Lower leg skin (tissue), 4 donors: Measurements from ENCODE around the gene NBEA. TPM values are rescaled to one million over a fixed set of nuclear protein-coding genes. Genes with fewer than 3 reads are reported as not detected.
"Not testable (repeated sequence)": the region's sequence is repeated elsewhere in the genome, so short reads cannot be mapped to it uniquely, and the experiment has no call there.

Source experiments
- DNase-seq, 2 donors: peaks; one replicate each; pipeline ENCODE4 v3.0.0-alpha.2; 2019; ENCODE audit warnings: low spot score in 2 of 2
- H3K4me3 ChIP-seq: fragments of 200-600 bp; sonication (generic); 2 replicates; pipeline ENCODE4 v1.5.1; 2017; ENCODE audit warnings: mild to moderate bottlenecking, low read depth; ENCODE audit not compliant: poor library complexity, severe bottlenecking
- CTCF ChIP-seq, 3 donors: fragments of 450-650 bp; IDR thresholded peaks; one replicate each; pipeline ENCODE4 v1.5.1; 2016; ENCODE audit warnings: antibody characterized with exemption in 3 of 3, mild to moderate bottlenecking in 3 of 3, moderate library complexity in 2 of 3
- POLR2A ChIP-seq, 2 donors: fragments of 450-650 bp; IDR thresholded peaks; one replicate each; pipeline ENCODE4 v1.6.1; 2016 to 2017; ENCODE audit warnings: antibody characterized with exemption in 2 of 2, mild to moderate bottlenecking in 1 of 2, moderate library complexity in 1 of 2
- WGBS, 2 donors: methylation state at CpG; one replicate each; pipeline ENCODE4 v1.1.5; 2018; 5-methylcytosine and 5-hydroxymethylcytosine counted together
- intact Hi-C: fragments of 100-400 bp; cut with DNase I; formaldehyde crosslinking; loops from one replicate; pipeline ENCODE4 v1.15.0; 2023; ENCODE audit warnings: low total_unique reads
- total RNA-seq, 4 donors: library from RNA; depleted of rRNA; stranded (reverse); fragments of >200 nt; gene quantifications; one replicate each; pipeline ENCODE4 v1.1.0, GENCODE V29; 2016

NBEA gene
- total RNA-seq, 4 donors from 2014 or later = 1.5 to 4.5 (median 3.7) TPM

- DNase-seq = no peak
- H3K4me3 ChIP-seq = no peak overlapping the region
- TF ChIP-seq CTCF (IDR thresholded peaks at IDR 0.05) (no peak), POLR2A (IDR thresholded peaks at IDR 0.05) (no peak)
- intact Hi-C loops = no loop called here
- 92 to 93% methylated on average over 5 of the region's 5 CpGs for WGBS, 2 donors
Measured at GRCh38 chr13:35055705-35056104, 113.6 kb downstream of the NBEA start.

- H3K4me3 ChIP-seq = no peak overlapping the region
- WGBS, 2 donors = 77 to 81% methylated on average over 6 of the region's 6 CpGs
- intact Hi-C loops = no loop called here
- no peak for DNase-seq
- no peak for TF ChIP-seq POLR2A (IDR thresholded peaks at IDR 0.05)
- TF ChIP-seq CTCF (IDR thresholded peaks at IDR 0.05) = no peak
Measured at GRCh38 chr13:35057858-35058257, 115.8 kb downstream of the NBEA start.

- 91% methylated on average over 3 of the region's 3 CpGs for WGBS, 2 donors
- DNase-seq, intact Hi-C loops, H3K4me3 ChIP-seq: not testable (repeated sequence)
Measured at GRCh38 chr13:35058585-35058984, 116.5 kb downstream of the NBEA start.

- no peak for DNase-seq
- H3K4me3 ChIP-seq = no peak overlapping the region
- WGBS, 2 donors = 68 to 73% methylated on average over 2 of the region's 2 CpGs
- TF ChIP-seq POLR2A (IDR thresholded peaks at IDR 0.05) (no peak), CTCF (IDR thresholded peaks at IDR 0.05) (no peak)
- intact Hi-C loops = no loop called here
Measured at GRCh38 chr13:35086667-35087066, 144.6 kb downstream of the NBEA start.

- no peak overlapping the region for H3K4me3 ChIP-seq
- no peak for DNase-seq
- TF ChIP-seq CTCF (IDR thresholded peaks at IDR 0.05) (no peak), POLR2A (IDR thresholded peaks at IDR 0.05) (no peak)
- intact Hi-C loops = no loop called here
- 80 to 81% methylated on average over 4 of the region's 4 CpGs for WGBS, 2 donors
Measured at GRCh38 chr13:35092251-35092650, 150.2 kb downstream of the NBEA start.

GRCh38 chr13:35092751-35093150 is 150.7 kb downstream of the NBEA start:
- intact Hi-C loops = no loop called here
- no peak for TF ChIP-seq CTCF (IDR thresholded peaks at IDR 0.05)
- no peak for TF ChIP-seq POLR2A (IDR thresholded peaks at IDR 0.05)
- 91% methylated on average over 2 of the region's 2 CpGs for WGBS, 2 donors
- no peak for DNase-seq
- no peak overlapping the region for H3K4me3 ChIP-seq
